Activated B cell treated with CpG ODN at 0.5 μM for 24 hours (primary cell): Measurements from ENCODE around the gene YTHDC2. TPM values are rescaled to one million over a fixed set of nuclear protein-coding genes. Genes with fewer than 3 reads are reported as not detected.

Source experiments
- ATAC-seq: fragments of 200-7000 bp; cut with Tn5 transposase; one replicate; pipeline ENCODE4 v1.10.0; 2021; ENCODE audit warnings: low read depth, mild to moderate bottlenecking, moderate library complexity
- CTCF ChIA-PET: fragments of 350-600 bp; sonication (Branson Sonifier 250); formaldehyde crosslinking; loops from one replicate; lab custom pipeline; 2021; ENCODE audit warnings: antibody characterized with exemption; lab: Charles Lee
- POLR2A ChIA-PET: fragments of 350-600 bp; sonication (Branson Sonifier 250); formaldehyde crosslinking; loops from one replicate; lab custom pipeline; 2021; ENCODE audit warnings: antibody characterized with exemption; lab: Charles Lee
- DNase-seq: peaks from one replicate; pipeline ENCODE4 v3.0.0; 2022
- H3K27ac Mint-ChIP-seq: one replicate; pipeline ENCODE4 v1.8.0; 2020; ENCODE audit warnings: mixed read lengths
- H3K27me3 Mint-ChIP-seq: one replicate; pipeline ENCODE4 v1.8.0; 2021; ENCODE audit warnings: mixed read lengths
- H3K36me3 Mint-ChIP-seq: one replicate; pipeline ENCODE4 v1.8.0; 2021; ENCODE audit warnings: low read depth, mixed read lengths
- H3K4me1 Mint-ChIP-seq: one replicate; pipeline ENCODE4 v1.8.0; 2021; ENCODE audit warnings: mixed read lengths
- H3K4me3 Mint-ChIP-seq: one replicate; pipeline ENCODE4 v1.8.0; 2020; ENCODE audit warnings: mild to moderate bottlenecking, mixed read lengths
- H3K9me3 Mint-ChIP-seq: one replicate; pipeline ENCODE4 v1.8.0; 2020; ENCODE audit warnings: mixed read lengths
- CTCF ChIP-seq: fragments of 200-600 bp; IDR thresholded peaks from one replicate; pipeline ENCODE4 v1.8.0; 2022; ENCODE audit warnings: antibody characterized with exemption, mild to moderate bottlenecking
- intact Hi-C: fragments of 100-400 bp; cut with micrococcal nuclease; formaldehyde crosslinking; loops from one replicate; pipeline ENCODE4 v1.15.1; 2024
- total RNA-seq: library from RNA; stranded (reverse); gene quantifications from 2 replicates; pipeline ENCODE4 v1.2.3, GENCODE V29; 2022

The YTHDC2 gene
- total RNA-seq, 1 donor from 2014 or later = 41.7 TPM

- intact Hi-C loops = loop anchor here (2.0 kb wide), 1 partner anchor 14 kb away; no protein-coding TSS in a partner anchor
- peaks cover 72% of the 10 kb centered on the region for H3K36me3 Mint-ChIP-seq
Observed at GRCh38 chr5:113546703-113547183, 33.2 kb downstream of the YTHDC2 start.

DNA sequence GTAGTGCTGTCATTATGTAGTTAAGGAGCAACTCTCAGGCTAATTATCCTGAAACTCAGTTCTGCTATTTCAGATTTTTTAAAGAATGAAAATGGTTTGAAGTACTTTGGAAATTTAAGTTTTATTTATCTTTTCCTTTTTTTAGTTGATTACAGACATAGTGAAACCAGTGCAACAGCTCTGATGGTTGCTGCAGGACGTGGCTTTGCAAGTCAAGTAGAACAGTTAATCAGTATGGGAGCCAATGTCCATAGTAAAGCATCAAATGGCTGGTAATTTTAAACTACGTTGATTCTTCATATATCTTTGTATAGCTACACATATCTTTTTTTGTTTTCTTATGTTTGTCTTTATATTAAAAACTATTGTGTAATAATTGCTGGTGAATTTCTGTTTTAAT is 34.9 kb downstream of the YTHDC2 start:
- intact Hi-C loops = no loop called here
- Mint-ChIP-seq H3K4me3 (no peak overlapping the region), H3K27ac (no peak overlapping the region), H3K4me1 (no peaks in the 10 kb centered on the region), H3K36me3 (peaks cover 70% of the 10 kb centered on the region), H3K27me3 (no peaks in the 10 kb centered on the region), H3K9me3 (no peaks in the 10 kb centered on the region)
- ChIA-PET CTCF (no interaction called here), POLR2A (no interaction called here)
- no peak for TF ChIP-seq CTCF
- ATAC-seq = no peak
- no peak for DNase-seq

More at GRCh38 chr5:113546703-113547183, 33.2 kb downstream of the YTHDC2 start:
- no peaks in the 10 kb centered on the region for H3K9me3 Mint-ChIP-seq
- no peak for DNase-seq
- ChIA-PET CTCF (no interaction called here), POLR2A (no interaction called here)
- TF ChIP-seq CTCF = no peak
- H3K27ac Mint-ChIP-seq = no peak overlapping the region
- H3K27me3 Mint-ChIP-seq = no peaks in the 10 kb centered on the region
- no peak overlapping the region for H3K4me3 Mint-ChIP-seq
- no peaks in the 10 kb centered on the region for H3K4me1 Mint-ChIP-seq
- no peak for ATAC-seq

GRCh38 chr5:113552137-113552536 is 38.6 kb downstream of the YTHDC2 start:
- DNase-seq (no peak), ATAC-seq (no peak)
- POLR2A ChIA-PET = no interaction called here
- intact Hi-C loops = no loop called here
- Mint-ChIP-seq H3K36me3 (peaks cover 64% of the 10 kb centered on the region), H3K9me3 (no peaks in the 10 kb centered on the region), H3K4me1 (no peaks in the 10 kb centered on the region), H3K27ac (no peak overlapping the region), H3K27me3 (no peaks in the 10 kb centered on the region), H3K4me3 (no peak overlapping the region)
- TF ChIP-seq CTCF = no peak
- CTCF ChIA-PET = no interaction called here

GRCh38 chr5:113552620-113553019 is 39.1 kb downstream of the YTHDC2 start:
- CTCF ChIA-PET = no interaction called here
- ATAC-seq = no peak

More at GRCh38 chr5:113552620-113553019, 39.1 kb downstream of the YTHDC2 start:
- intact Hi-C loops = no loop called here
- no peak for DNase-seq
- Mint-ChIP-seq H3K9me3 (no peaks in the 10 kb centered on the region), H3K36me3 (peaks cover 64% of the 10 kb centered on the region), H3K27me3 (no peaks in the 10 kb centered on the region), H3K4me3 (no peak overlapping the region), H3K27ac (no peak overlapping the region), H3K4me1 (no peaks in the 10 kb centered on the region)
- POLR2A ChIA-PET = interaction anchor here (0.7 kb wide), 1 partner anchor 639 kb away, joined by 6 read pairs; no protein-coding TSS in a partner anchor
- no peak for TF ChIP-seq CTCF
